Measurements from ENCODE around the gene ARL13A.
"Not testable (repeated sequence)": the region's sequence is repeated elsewhere in the genome, so short reads cannot be mapped to it uniquely, and the experiment has no call there.

The ARL13A gene

DNA sequence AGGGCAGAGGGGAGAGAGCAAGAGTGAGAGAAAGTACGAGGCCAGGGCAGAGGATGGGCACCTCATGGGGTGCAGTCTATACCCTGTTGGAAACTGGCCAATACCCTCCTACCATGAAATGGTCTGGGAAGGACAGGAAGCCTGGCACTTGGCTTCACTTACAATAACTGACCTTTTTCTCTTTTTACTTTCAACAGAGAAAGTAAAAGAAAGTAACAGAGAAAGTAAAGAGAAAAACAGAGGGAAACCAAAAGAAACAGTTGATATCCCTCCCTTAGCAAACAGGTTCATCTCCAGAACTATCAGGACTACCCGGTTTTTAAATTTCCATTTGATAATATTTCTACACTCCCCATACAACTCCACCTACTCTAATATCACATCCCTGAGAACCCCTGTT, 20.6 kb downstream of the ARL13A start:
- no peak for DNase-seq (ENCODE audit: low spot score)

DNA sequence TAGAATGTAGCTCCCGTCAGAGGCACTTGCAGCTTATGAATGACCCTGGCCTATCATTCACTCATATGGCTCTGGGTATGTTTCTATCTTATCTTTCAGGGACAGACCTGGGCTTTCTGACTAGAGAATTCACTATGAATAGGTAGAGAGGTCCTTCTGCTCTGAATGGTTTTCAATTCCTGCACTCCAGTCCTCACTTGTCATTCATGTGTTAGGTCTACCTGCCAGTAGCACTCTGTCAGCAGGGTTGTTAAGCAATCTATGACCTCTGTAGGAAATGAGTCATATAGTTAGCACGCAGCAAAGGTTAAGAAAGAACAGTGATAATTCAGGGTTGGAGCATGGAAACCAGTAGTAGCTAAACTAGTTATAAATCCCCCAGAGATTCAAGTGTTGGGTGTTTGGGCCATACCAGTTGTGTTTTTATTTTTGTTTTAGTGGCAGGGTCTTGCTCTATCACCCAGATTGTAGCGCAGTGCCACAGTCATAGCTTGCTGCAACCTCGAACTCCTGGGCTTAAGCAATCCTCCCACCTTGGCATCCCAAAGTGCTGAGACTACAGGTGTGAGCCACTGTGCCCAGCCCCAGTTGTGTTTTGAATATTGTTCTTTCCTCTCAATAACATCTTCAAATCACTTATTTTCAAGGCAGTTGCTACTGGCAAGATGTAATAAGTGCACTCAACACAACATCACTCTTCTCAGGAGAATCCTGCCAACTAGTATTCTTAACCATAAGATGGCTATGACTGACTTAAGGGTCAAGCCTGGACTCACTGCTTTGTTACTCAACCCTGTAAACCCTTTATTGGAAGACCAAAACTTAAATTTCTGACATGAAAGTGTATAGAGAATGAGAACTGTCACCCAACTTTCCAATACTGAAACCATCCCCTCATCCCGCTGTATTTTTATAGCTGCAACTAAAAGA, 25.1 kb downstream of the ARL13A start:
- no peak for DNase-seq (ENCODE audit: low spot score)

GRCh38 chrX:100995469-100995868, 26.0 kb downstream of the ARL13A start:
- DNase-seq (ENCODE audit: low spot score), result no peak

- no peak for DNase-seq (ENCODE audit: low spot score)
Observed at GRCh38 chrX:100999451-100999850, 29.9 kb downstream of the ARL13A start.

GRCh38 chrX:101009090-101009489, 39.6 kb downstream of the ARL13A start:
- no peak for DNase-seq (ENCODE audit: low spot score)

DNA sequence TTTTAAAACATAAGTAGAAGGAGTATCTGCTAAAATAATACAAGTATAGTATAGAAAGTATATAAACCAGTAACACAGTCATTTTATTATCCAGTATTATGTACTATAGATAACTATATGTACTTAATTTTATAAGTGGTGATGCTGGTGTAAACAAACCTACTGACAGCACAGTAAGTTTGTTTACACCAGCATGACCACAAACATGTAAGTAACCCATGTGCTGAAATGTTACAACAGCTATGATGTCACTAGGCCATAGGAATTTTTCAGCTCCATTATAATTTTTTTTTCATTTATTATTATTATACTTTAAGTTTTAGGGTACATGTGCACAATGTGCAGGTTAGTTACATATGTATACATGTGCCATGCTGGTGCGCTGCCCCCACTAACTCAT, 42.5 kb downstream of the ARL13A start:
- not testable (repeated sequence) for DNase-seq (ENCODE audit: low spot score)

- DNase-seq (ENCODE audit: low spot score), result no peak
Observed at GRCh38 chrX:101022020-101022419, 52.5 kb downstream of the ARL13A start.

GRCh38 chrX:101025126-101025525, 55.6 kb downstream of the ARL13A start:
- no peak for DNase-seq (ENCODE audit: low spot score)

DNA sequence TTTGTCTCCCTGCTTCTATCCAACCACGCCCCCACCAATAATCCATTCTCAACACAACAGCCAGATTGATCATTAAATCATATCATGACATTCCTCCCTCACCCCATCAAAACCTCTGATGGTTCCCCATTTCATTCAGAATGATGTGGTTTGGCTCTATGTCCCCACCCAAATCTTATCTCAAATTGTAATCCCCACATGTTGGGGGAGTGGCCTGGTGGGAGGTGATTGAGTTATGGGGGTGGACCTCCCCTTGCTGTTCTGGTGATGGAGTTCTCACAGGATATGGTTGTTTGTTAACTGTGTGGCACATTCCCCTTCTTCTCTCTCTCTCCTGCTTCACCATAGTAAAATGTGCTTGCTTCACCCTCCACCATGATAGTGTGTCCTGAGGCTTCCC, 59.1 kb downstream of the ARL13A start:
- DNase-seq (ENCODE audit: low spot score), result no peak

- DNase-seq (ENCODE audit: low spot score), result no peak
Observed at GRCh38 chrX:101029665-101030064, 60.2 kb downstream of the ARL13A start.

- no peak for DNase-seq (ENCODE audit: low spot score)
Observed at GRCh38 chrX:101037231-101037630, 67.7 kb downstream of the ARL13A start.

DNA sequence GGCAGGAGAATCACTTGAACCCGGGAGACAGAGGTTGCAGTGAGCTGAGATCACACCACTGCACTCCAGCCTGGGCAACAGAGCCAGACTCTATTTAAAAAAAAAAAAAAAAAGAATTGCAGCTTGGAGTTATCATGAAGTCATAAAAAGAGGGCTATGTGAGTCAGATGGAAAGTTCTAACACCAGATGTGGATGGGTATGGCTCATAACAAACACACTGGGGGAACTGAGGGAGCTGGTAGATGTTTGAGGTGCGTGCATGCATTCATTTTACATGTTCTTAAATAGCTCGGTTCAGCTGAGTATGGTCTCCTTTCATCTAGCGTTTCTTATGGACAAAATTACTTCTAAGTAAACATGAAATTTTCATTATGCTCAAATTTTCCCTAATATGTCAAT, 70.7 kb downstream of the ARL13A start:
- DNase-seq (ENCODE audit: low spot score), result no peak

Data from cerebellar cortex (tissue), 1 donor.